ENCODE data around the gene SORT1. TPM values are rescaled to one million over a fixed set of nuclear protein-coding genes. Genes with fewer than 3 reads are reported as not detected.

SORT1 gene
- total RNA-seq, 4 donors from 2014 or later: 92.6 to 136 (median 134) TPM

GRCh38 chr1:109338608-109339007 is 59.1 kb downstream of the SORT1 start:
- Histone ChIP-seq H3K9me3 (no peaks in the 10 kb centered on the region), H3K4me1 (peaks cover 0 to 4% (median 0%) of the 10 kb centered on the region in 4 donors), H3K27me3 (no peaks in the 10 kb centered on the region), H3K4me3 (no peak overlapping the region), H3K36me3 (peaks cover 80 to 100% (median 97%) of the 10 kb centered on the region in 4 donors), H3K27ac (replicated peaks in 1 of 4) (no peak overlapping the region)
- no peak for TF ChIP-seq POLR2A (IDR thresholded peaks at IDR 0.05; ENCODE audit: low read depth)
- no peak for TF ChIP-seq POLR2AphosphoS5 (IDR thresholded peaks at IDR 0.05)
- no peak for TF ChIP-seq CTCF (IDR thresholded peaks at IDR 0.05)
- no peak for TF ChIP-seq EP300 (IDR thresholded peaks at IDR 0.05)
- DNase-seq (ENCODE audit: extremely low spot score): no peak
- intact Hi-C loops (cut with DNase I): no loop called here
- WGBS: 98% methylated on average over 3 of the region's 3 CpGs

- 92% methylated on average over 6 of the region's 6 CpGs for WGBS
- no peak overlapping the region for H3K27ac ChIP-seq (replicated peaks in 1 of 4)
- intact Hi-C loops (cut with DNase I): no loop called here
- TF ChIP-seq POLR2AphosphoS5 (IDR thresholded peaks at IDR 0.05) (no peak), CTCF (IDR thresholded peaks at IDR 0.05) (no peak), EP300 (IDR thresholded peaks at IDR 0.05) (no peak), POLR2A (IDR thresholded peaks at IDR 0.05; ENCODE audit: low read depth) (no peak)
- H3K4me1 ChIP-seq: peaks cover 0 to 3% (median 0%) of the 10 kb centered on the region in 4 donors
- H3K27me3 ChIP-seq: no peaks in the 10 kb centered on the region
- H3K9me3 ChIP-seq: no peaks in the 10 kb centered on the region
- peaks cover 85 to 100% (median 97%) of the 10 kb centered on the region in 4 donors for H3K36me3 ChIP-seq
- H3K4me3 ChIP-seq: no peak overlapping the region
- peak; percentile 17 for DNase-seq (ENCODE audit: extremely low spot score)
Observed at GRCh38 chr1:109338091-109338490, 59.6 kb downstream of the SORT1 start.

GRCh38 chr1:109335091-109335490 is 62.6 kb downstream of the SORT1 start:
- Histone ChIP-seq H3K4me1 (no peaks in the 10 kb centered on the region), H3K27ac (replicated peaks in 1 of 4) (no peak overlapping the region), H3K9me3 (peaks cover 0 to 25% (median 17%) of the 10 kb centered on the region in 4 donors), H3K27me3 (no peaks in the 10 kb centered on the region), H3K36me3 (peaks cover 76 to 100% (median 93%) of the 10 kb centered on the region in 4 donors), H3K4me3 (no peak overlapping the region)
- intact Hi-C loops (cut with DNase I): no loop called here
- 88% methylated on average over 4 of the region's 4 CpGs for WGBS
- DNase-seq (ENCODE audit: extremely low spot score): no peak
- TF ChIP-seq EP300 (IDR thresholded peaks at IDR 0.05): no peak
- TF ChIP-seq CTCF (IDR thresholded peaks at IDR 0.05): no peak
- no peak for TF ChIP-seq POLR2AphosphoS5 (IDR thresholded peaks at IDR 0.05)
- TF ChIP-seq POLR2A (IDR thresholded peaks at IDR 0.05; ENCODE audit: low read depth): no peak

GRCh38 chr1:109331113-109331512 is 66.6 kb downstream of the SORT1 start:
- H3K4me1 ChIP-seq: no peaks in the 10 kb centered on the region
- TF ChIP-seq CTCF (IDR thresholded peaks at IDR 0.05) (no peak), EP300 (IDR thresholded peaks at IDR 0.05) (no peak), POLR2AphosphoS5 (IDR thresholded peaks at IDR 0.05) (no peak), POLR2A (IDR thresholded peaks at IDR 0.05; ENCODE audit: low read depth) (no peak)
- no peak overlapping the region for H3K4me3 ChIP-seq
- no peak overlapping the region for H3K27ac ChIP-seq (replicated peaks in 1 of 4)
- peaks cover 65 to 98% (median 90%) of the 10 kb centered on the region in 4 donors for H3K36me3 ChIP-seq
- intact Hi-C loops (cut with DNase I): no loop called here
- DNase-seq (ENCODE audit: extremely low spot score): no peak
- peaks cover 0 to 25% (median 17%) of the 10 kb centered on the region in 4 donors for H3K9me3 ChIP-seq
- no peaks in the 10 kb centered on the region for H3K27me3 ChIP-seq

GRCh38 chr1:109327285-109327684 is 70.4 kb downstream of the SORT1 start:
- TF ChIP-seq CTCF (IDR thresholded peaks at IDR 0.05) (no peak), POLR2A (IDR thresholded peaks at IDR 0.05; ENCODE audit: low read depth) (no peak)
- Histone ChIP-seq H3K4me3 (no peak overlapping the region), H3K27me3 (no peaks in the 10 kb centered on the region), H3K36me3 (peaks cover 68 to 98% (median 88%) of the 10 kb centered on the region in 4 donors), H3K27ac (replicated peaks in 1 of 4) (no peak overlapping the region), H3K4me1 (no peaks in the 10 kb centered on the region), H3K9me3 (peaks cover 0 to 17% (median 11%) of the 10 kb centered on the region in 4 donors)
- DNase-seq (ENCODE audit: extremely low spot score): no peak
- 70% methylated on average over 5 of the region's 5 CpGs for WGBS
- intact Hi-C loops (cut with DNase I): no loop called here
